Neural cell (in vitro differentiated cells): ENCODE results near the gene ARMC2.

Experiments
- EZH2 ChIP-seq: fragments of 200-600, 300-800 bp; shearing (Covaris generic), sonication (generic); IDR thresholded peaks from 2 replicates; pipeline ENCODE4 v1.6.1; 2014; ENCODE audit warnings: antibody characterized with exemption, low read length, borderline replicate concordance, mild to moderate bottlenecking; ENCODE audit not compliant: insufficient read depth, poor library complexity, severe bottlenecking
- MXI1 ChIP-seq: fragments of 450-650 bp; conservative IDR thresholded peaks from 2 replicates; pipeline ENCODE4 v1.6.1; 2014; ENCODE audit warnings: antibody characterized with exemption, mild to moderate bottlenecking; ENCODE audit not compliant: poor library complexity, severe bottlenecking
- TAF1 ChIP-seq: IDR thresholded peaks from 2 replicates; pipeline ENCODE4 v1.6.1; 2012; ENCODE audit warnings: low read depth
- TF ChIP-seq, protein P1 (sequence below): fragments of 450-650 bp; IDR thresholded peaks from 2 replicates; pipeline ENCODE4 v1.5.1; 2014; ENCODE audit warnings: antibody characterized with exemption, mild to moderate bottlenecking, moderate library complexity; ENCODE audit not compliant: poor library complexity, severe bottlenecking

DNA sequence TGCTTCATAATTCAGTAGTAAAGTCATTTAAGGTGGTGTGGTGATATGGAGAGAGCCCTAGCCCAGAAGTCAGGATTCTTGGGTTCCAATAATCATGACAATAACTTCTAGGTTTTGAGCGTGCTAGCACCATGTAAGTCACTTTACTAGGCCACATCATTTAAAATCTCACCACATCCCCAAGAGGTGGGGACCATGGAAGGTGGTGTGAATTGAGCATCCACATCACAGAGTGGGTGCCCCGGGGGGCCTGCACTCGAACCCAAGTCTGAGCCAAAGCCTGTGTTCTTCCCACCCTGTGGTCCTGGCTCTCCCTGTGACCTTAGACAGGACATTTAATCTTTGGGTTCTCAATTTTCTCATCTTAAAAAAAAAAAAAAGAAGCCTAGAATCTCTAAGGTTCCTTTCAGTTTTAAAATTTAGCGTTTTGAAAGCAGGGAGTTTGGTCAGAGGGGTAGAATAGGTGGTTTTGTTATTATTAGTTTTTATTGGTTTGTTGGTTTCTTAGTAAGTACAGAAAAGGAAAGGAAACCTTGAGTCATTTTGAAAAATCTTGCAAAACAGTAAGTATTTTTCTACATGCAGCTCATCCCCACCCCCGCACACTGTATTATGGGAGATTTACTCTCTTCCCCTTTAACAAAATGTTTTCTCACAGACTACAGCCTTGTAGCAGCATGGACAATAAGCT lies 26.4 kb downstream of the ARMC2 start:
- no peak for TF ChIP-seq EZH2
- TF ChIP-seq MXI1, result no peak
- TF ChIP-seq, protein P1, sequence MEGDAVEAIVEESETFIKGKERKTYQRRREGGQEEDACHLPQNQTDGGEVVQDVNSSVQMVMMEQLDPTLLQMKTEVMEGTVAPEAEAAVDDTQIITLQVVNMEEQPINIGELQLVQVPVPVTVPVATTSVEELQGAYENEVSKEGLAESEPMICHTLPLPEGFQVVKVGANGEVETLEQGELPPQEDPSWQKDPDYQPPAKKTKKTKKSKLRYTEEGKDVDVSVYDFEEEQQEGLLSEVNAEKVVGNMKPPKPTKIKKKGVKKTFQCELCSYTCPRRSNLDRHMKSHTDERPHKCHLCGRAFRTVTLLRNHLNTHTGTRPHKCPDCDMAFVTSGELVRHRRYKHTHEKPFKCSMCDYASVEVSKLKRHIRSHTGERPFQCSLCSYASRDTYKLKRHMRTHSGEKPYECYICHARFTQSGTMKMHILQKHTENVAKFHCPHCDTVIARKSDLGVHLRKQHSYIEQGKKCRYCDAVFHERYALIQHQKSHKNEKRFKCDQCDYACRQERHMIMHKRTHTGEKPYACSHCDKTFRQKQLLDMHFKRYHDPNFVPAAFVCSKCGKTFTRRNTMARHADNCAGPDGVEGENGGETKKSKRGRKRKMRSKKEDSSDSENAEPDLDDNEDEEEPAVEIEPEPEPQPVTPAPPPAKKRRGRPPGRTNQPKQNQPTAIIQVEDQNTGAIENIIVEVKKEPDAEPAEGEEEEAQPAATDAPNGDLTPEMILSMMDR, result no peak
- no peak for TF ChIP-seq TAF1
